NCI-H2196 (cell line): Measurements from ENCODE around the gene XPO6.
A peak's percentile ranks its signal among the peaks of the same experiment; 100 is the strongest.

Experiments used
- DNase-seq: peaks from one replicate; lab custom pipeline; 2025; ENCODE audit not compliant: unreplicated experiment; lab: John Stamatoyannopoulos, UW

XPO6 gene

DNA sequence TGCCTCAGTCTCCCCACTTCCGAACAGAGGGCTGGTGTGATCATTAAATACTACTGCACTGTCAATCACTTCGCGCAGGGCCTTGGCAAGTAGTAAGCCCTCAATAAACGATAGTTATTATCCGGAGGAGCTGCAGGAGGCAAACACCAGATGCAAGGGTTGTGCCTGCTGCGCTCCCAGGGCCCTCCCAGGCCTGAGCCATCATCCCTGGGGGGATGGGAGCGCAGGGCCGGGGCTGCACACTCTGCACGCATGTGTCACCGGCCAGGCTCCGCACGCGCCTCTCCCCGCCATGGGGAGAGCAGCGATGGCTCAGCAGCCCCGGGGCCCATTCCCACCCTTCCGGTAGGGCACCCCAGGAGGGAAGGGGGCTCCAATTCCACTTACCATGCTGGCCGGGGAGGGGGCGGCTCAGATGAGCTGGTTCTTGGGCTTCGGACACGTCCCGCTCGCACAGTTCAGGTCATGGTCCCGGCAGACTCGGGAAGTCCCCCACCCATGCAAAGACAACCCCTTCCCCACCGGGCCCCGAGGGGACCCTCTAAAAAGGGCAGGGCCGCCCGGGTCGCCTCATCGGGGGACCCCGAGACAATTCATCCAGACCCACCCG is 681 bp downstream of the XPO6 start:
- DNase-seq = peak; percentile 52

DNA sequence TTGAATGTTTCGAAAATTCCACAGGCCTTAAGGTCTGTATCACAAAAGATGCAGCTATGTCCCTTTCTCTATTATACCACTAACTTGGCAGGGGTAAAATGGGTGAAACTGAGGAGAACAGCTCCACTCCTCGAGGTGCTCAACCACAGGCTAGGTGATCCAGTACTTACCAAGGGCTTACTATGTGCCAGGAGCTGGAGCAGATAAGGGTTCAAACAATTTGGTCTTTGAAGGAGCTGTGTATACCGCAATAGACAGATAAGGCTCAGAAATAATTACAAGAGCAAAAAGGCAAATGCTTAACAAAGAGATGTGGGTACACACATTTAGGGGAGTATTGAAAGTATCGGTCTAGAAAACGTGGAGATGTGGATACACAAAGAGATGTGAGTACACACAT is 1.5 kb downstream of the XPO6 start:
- DNase-seq = no peak

DNA sequence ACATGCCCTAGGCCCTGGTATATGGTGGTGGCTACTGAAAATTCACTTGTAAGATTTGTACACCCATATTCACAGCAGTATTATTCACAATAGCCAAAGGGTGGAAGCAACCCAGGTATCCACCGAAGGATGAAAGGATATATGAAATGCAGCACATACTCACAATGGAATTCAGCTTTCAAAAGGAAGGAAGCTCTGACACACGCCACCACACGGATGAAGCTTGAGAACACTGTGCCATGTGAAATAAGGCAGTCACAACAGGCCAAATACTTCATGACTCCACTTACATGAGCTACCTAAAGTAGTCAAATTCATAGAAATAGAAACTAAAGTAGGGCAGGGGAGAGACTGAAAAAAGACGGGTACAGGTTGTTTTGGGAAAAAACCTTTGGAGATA is 2.9 kb downstream of the XPO6 start:
- no peak for DNase-seq

DNA sequence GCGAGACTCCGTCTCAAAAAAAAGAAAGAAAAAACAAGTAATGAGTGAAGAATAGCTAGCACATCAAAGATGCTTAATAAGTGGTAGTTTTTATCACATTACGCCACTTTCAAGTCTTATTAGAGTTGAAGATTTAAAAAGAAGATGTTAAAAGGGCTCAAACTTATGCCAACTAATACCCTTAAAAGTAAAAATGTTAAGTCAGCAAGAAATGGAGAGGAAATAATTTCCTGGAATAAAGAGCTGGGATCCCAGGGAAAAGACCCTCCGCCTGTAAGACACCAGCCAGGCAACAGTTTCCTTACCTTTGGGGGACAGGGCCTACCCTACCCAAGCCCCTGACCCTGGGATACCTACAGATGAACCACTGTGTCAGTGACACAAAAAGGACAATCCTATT is 3.6 kb downstream of the XPO6 start:
- DNase-seq = no peak

DNA sequence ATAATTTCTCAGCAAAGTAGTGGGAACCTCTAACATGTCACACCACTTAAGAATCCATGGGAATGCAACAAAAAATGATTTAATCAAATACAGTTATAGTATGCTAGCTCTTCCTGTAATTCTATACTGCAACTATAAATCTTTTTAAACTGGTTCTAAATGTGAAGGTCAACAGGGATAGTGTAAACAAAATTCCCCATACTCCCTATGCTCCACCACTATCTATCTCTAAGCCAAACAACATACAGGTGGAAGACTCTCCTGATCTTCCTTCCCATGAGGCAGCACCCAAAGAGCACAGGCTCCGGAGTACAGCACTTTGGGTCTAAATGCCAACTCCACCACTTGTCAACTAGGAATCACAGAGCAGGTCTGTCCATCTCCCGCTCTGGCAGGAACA is 4.4 kb downstream of the XPO6 start:
- DNase-seq = no peak

DNA sequence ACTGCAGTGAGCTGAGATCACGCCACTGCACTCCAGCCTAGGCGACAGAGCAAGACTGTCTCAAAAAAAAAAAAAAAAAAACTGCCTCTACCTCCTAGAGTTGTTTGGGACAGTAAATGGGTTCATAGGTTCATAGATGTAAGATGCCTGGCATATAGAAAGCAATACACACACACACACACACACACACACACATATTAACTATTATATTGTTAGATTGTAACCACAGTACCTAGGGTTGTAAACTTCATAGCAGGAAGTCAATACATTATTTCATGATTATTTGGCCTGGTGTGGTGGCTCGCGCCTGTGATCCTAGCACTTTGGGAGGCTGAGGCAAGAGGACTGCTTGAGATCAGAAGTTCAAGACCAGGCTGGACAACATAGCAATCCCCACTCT is 5.8 kb downstream of the XPO6 start:
- DNase-seq = no peak

DNA sequence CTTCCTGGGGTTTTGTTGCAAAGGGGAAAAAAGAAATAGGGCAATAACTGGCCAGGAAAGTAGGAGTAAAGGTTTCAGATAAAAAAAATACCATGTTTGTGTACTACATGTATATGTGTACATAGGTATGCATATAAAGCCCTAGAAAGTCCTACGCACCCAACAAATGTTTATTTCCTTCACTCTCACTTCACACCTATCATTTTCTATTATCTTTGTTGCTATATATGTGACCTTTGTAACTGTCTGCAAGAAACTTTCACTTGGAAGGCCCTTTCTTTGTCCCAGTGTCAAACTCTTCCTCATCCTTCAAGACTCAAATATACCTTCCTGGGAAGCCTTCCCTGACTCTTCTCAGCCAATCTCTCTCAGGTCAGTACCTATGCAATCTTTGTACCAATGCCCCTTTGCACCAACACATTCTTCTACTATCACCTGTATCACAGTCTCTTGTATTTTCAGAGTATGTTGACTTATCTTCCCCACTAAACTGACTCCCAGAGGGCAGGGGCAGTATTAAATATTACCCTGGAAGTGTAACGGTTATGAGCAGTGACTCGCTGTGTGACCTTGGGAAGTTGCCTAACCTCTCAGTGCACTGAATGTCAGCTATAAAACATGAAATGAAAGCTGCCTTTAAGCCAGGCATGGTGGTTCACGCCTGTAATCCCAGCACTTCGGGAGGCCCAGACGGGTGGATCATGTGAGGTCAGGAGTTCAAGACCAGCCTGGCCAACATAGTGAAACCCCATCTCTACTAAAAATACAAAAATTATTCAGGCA is 6.5 kb downstream of the XPO6 start:
- DNase-seq = no peak

DNA sequence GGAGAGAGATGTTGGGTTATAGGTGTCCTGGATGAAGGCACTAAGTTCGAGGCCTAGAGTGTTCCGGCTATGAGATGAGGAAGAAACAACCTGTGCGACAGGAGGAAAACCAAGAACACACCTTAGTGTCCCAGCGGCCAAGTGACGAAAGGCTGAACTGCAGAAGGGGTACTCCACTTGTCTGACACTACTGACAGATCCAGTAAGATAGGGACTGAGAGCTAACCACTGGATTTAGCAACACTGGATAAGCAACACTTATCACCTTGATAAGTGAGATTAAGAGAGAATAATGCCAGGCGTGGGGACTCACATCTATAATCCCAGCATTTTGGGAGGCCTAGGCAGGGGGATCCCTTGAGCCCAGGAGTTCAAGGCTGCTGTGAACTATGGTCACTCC is 7.1 kb downstream of the XPO6 start:
- DNase-seq = no peak

DNA sequence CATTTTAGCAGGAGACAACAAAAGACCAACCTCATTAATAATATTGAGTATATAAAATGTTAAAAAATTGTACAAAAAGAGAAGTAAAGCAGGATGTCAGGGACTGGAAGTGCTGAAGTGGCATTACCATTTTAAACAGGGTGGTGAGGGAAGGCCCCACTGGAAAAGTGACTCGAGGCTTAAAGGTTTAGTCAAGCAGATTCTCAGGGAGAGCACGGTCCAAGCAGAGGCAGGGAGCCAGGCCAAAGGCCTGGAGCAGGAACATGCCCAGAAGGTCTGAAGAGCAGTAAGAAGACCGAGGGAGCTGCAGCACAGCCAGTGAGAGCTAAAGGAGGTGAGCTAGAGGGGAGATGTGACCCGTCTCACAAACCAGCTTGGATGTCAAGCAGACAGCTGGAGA is 7.6 kb downstream of the XPO6 start:
- DNase-seq = no peak

DNA sequence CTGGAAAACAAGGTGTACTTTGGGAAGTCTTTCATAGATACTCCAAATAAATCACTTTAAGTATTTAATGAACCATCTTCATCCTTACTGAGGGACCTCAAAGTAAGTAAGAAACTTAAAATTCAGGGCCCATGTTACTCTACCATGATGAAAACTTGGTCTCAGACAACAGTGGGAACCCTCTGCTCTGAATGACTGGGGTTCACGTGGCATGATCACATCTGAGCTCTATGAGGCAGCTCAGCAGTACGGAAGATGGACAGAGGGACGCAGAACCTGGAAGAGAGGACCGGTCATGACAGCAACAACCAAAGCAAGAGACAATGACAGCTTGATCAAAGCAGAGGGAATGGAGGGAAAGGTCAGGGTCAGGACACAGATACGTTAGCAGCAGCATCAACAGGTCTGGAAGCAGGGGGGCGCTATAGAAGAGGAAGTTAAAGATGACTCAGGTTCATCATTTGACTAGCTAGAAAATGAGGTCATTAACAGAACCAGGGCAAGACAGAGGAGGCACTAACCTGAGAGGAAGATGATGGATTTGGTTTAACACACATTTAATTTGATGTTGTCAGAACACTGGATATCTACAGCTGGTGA is 9.5 kb downstream of the XPO6 start:
- no peak for DNase-seq

DNA sequence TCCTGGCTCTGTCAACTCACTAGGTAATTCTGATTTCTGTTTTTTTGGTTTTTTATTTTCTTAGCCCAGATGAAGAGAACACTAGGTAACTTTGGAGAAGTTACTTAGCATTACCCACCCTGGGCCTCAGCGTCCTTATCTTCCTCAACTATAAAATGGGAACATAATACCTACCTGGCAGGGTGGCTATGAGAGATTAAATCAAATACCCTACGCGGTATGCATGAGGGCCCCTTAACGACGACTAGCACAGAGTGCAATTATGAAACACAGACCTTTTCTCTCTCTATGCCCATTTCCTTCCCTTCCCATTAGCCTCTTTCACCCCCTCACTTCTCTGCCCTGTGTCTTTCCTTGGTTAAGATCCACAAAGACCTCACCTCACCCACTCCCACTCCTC is 11.1 kb downstream of the XPO6 start:
- no peak for DNase-seq

DNA sequence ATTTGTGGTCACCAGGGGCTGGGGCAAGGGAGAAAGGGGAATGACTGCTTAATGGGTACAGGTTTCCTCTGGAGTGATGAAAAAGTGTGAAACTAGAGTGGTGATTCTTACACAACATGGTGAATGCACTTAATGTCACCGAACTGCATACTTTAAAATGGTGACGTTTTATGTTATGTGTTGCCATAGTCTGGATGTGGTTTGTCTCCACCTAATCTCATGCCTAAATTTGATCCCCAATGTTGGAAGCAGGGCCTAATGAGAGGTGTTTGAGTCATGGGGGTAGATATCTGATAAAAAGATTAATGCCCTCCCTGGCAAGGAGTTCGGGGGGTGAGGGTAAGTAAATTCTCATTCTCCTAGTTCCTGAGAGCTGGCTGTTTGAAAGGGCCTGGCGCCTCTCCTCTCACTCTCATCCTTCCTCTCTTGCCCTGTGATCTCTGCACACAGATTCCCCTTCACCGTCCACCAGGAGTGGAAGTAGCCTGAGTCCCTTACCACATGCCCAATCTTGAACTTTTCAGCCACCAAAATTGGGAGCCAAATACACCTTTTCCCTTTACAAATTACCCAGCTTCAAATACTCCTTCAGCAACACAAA is 15.3 kb downstream of the XPO6 start:
- no peak for DNase-seq

DNA sequence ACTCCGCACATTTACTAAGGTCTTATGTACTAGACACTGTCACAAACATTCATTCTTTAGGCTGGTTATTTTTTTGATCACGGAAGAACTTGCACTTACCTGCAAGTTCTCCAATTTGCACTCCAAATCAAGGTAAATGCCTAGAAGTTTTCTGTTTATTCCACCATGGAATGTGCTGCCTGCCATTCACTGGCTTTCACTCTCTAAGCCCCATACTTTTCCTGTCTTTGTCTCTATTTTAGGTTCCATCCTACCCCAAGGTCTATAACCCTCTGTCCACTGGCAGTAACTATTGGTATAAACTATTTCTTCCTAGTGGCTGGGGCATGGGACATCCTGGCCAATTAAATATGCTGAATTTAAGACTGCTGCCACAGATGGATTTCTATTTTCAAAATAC is 15.9 kb downstream of the XPO6 start:
- DNase-seq = no peak

DNA sequence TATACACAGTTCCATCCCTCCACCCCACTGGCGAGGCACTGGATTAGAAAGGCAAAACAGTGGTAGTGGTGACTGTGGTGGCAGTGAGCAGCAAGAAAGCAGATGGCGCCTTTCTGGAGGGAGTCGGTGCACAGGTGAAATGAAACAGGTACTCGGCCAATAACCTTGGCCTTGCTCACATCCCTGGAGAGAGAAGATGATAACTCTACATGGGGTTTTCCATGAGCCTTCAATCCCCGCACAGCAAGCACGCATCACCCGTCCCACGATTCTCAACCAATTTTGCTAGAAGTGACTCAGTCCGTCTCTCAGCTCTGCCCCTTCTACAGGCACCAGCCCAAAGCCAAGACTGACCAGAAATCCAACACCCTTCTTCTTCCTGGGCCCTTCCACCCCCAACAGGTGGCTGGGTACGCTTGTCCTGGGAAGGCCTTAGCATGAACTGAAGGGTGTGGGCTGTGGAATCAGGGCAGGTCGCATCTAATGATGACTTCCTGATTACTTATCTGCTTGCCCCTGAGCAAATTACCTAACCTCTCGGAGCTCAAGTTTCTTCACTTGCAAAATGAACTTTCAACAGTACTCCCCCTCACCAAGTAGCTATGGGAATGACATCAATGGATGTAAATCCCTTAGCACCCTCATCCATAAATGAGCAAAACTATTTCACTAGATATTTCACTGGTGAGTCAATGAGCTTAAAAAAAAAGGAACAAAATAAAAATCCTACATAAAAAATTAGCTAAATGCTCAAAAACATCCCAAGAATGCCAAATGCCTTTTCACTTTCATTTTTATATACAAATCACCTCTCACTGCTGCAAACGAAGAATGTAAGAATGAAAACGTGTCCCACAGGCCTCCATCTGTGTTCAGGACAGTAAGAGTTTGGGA is 18.0 kb downstream of the XPO6 start:
- no peak for DNase-seq

DNA sequence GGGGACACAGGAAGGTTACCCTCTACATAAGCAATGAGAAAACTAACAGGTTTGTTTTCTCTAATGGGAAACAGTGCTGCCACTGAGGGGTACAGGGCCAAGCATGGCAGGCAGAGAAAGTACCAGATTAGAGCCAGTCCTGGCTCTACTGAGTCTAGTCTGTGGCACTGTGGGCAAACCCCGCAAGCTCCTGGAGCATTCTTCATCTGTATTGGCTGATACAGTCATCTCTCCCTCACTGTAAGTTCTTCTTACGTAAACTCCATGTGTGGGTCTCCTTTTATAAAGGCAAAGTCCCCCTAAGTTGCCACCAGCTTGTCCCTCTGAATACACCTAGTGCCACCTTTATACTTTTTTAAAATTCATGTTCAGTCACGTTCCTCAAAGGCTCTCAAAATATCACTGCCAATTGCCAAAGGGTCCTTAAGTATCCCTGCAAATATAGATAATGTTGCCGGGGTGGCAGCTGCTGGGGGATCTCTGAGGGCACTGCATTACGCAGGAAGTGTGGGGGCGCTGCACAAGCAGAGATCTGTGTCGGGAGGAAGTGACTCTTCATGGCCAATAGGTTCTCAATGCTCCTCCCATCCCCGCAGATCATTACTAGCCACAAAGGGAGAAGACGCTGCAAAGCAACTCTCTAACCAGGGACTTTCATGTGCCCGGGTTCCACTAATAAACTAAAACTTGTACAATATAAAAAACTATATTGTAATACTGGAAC is 18.8 kb downstream of the XPO6 start:
- DNase-seq = no peak

DNA sequence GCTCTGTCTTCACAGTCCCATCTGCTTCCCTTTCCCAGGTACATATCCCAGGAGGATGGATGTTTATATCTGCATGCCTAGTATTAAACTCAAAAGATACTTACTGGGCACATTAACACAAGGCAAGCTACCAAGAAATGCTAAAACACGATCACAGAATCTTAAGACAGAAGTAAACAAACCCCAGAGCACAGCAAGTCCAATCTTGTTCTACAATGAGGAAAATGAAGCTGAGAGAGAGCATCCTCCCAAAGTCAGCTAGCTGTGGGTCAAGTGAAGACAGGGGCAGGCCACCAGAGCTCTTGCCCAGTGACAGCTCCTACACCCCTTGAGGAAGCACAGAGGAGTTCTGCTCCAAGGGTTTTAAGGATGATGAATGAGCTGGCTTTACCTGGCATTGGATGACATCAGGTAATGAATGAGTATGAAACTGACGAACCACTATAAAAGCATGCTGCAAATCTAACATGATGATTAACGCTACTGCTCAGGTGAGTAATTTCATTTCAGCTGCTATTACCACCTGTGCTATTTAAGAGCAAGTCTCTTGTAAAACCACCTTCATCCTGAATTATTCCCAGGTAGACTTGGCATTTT is 20.3 kb downstream of the XPO6 start:
- no peak for DNase-seq

DNA sequence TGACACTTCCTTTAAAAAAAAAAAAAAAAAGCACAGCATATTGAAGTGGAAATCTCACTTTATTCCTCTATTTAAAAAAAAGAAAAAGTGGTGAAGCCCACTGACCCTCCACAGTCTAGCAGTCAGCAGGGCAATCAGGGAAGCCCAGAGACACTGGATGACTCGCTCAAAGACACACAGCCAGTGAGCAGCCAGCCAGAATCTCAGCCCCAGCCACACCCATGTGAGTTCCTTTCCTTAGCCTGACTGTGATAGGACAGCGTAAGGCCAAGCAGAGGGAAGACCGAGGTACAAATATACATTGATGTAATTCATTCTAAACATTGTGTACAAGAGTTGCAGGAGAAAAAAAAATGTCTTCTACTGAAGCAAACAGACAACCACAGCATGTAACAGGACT is 22.5 kb downstream of the XPO6 start:
- no peak for DNase-seq

DNA sequence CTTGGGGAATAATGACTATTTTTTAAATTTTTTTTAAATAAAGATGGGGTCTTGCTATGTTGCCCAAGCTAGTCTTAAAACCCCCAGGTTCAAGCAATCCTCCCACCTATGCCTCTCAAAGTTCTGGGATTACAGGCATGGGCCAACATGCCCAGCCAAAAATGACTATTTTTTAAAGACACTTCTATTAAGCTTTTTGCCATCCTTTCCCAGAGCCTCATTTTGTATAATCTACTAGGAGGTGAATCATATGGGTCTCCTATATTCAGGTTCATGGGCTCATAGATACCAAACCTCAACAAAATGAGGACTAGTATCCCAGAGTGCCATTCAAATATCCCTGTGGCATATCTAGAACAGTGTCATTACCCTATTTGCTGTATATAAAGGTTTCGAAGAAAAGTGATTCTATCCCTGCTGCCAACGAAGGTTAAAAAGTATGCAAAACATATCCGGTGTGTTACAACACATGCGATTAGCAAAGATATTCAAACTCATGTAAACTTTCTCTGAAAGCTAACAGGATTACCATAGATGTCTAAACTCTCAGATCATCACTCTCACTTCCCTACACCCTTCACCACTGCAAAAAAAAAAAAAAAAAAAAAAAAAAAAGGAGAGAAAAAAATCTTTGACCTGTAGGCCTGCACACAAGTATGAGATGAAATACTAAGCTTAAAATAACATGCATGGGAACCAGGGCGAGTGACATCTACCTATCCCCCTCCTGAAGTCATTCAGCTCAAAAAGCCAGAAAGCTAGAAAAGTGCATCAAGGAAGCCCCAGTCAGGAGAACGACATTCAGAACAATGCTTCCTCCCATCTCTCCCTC is 23.5 kb downstream of the XPO6 start:
- no peak for DNase-seq

DNA sequence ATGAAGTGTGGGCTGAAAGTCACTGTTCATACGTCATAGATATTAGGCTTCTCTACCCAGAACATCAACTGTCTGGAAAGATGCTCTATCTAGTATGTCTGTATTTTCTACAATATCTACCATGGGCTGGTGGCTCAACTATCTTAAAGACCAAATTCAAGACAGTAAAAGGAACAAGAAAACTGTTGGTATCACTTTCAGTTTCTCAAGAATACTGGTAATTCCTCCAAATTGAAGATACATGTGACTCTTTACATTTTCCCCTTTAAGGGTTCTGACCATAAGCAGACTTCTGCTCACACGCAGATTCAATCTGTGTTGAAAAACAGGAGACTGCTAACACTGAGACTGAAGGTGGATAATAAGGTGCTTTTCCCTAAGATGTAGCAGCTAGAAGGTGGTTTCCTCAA is 24.2 kb downstream of the XPO6 start:
- DNase-seq = no peak
